Gastroesophageal sphincter (tissue), 4 donors: Measurements from ENCODE around the gene GNAO1. TPM values are rescaled to one million over a fixed set of nuclear protein-coding genes. Genes with fewer than 3 reads are reported as not detected.

Experiments
- ATAC-seq: fragments of 150-250 bp; one replicate; pipeline ENCODE4 v1.9.1; 2016; ENCODE audit warnings: mild to moderate bottlenecking, moderate library complexity
- H3K27ac ChIP-seq, 4 donors: fragments of 200-600 bp; sonication (generic) in 3 of 4; 1 replicate in 3 of 4; 2 replicates in 1 of 4; pipeline ENCODE4 v1.5.1; 2016 to 2019
- H3K27me3 ChIP-seq: fragments of 200-600 bp; sonication (generic); one replicate; pipeline ENCODE4 v1.5.1; 2019
- H3K36me3 ChIP-seq, 2 donors: fragments of 200-600 bp; sonication (generic); one replicate each; pipeline ENCODE4 v1.5.1; 2019; ENCODE audit warnings: control low read depth in 1 of 2
- H3K4me1 ChIP-seq, 3 donors: fragments of 200-600 bp; sonication (generic); 1 replicate in 2 of 3; 2 replicates in 1 of 3; pipeline ENCODE4 v1.5.1; 2016 to 2019; ENCODE audit warnings: control low read depth in 2 of 3
- H3K4me3 ChIP-seq, 2 donors: fragments of 200-600 bp; sonication (generic); one replicate each; pipeline ENCODE4 v1.5.1; 2019; ENCODE audit warnings: mild to moderate bottlenecking in 1 of 2, moderate library complexity in 1 of 2
- H3K9me3 ChIP-seq, 3 donors: fragments of 200-600 bp; sonication (generic); one replicate each; pipeline ENCODE4 v1.5.1; 2017 to 2019; ENCODE audit warnings: control low read depth in 2 of 3
- EP300 ChIP-seq: sonication (generic); formaldehyde crosslinking; IDR thresholded peaks from one replicate; pipeline ENCODE4 v1.6.1; 2017; ENCODE audit warnings: antibody characterized with exemption, mild to moderate bottlenecking
- POLR2A ChIP-seq, 2 donors: fragments of 450-650 bp; IDR thresholded peaks; one replicate each; pipeline ENCODE4 v1.6.1; 2017; ENCODE audit warnings: antibody characterized with exemption in 2 of 2, mild to moderate bottlenecking in 2 of 2, moderate library complexity in 1 of 2
- POLR2AphosphoS5 ChIP-seq: sonication (generic); formaldehyde crosslinking; IDR thresholded peaks from one replicate; pipeline ENCODE4 v1.6.1; 2017; ENCODE audit warnings: antibody characterized with exemption
- WGBS, 2 donors: methylation state at CpG; one replicate each; pipeline ENCODE4 v1.1.5; 2018; ENCODE audit warnings: low coverage in 1 of 2; 5-methylcytosine and 5-hydroxymethylcytosine counted together
- total RNA-seq, 4 donors: library from RNA; depleted of rRNA; stranded (reverse); fragments of >200 nt; gene quantifications; one replicate each; pipeline ENCODE4 v1.1.0, GENCODE V29; 2016
- TF ChIP-seq, protein P1 (sequence below), 4 experiments: fragments of 200-600 bp in 2 of 4; fragments of 450-650 bp in 2 of 4; sonication (generic) in 1 of 4; IDR thresholded peaks; one replicate each; pipeline ENCODE4 v1.5.1; 2017 to 2019; ENCODE audit warnings: antibody characterized with exemption in 4 of 4, mild to moderate bottlenecking in 2 of 4, moderate library complexity in 2 of 4

The GNAO1 gene
- total RNA-seq, 4 donors from 2014 or later: 3.4 to 21.0 (median 11.0) TPM

- 100% methylated on average over 4 of the region's 6 CpGs; no CpG with 5 or more reads in 1 of the 2 donors for WGBS, 2 donors
- no peaks in the 10 kb centered on the region for H3K27me3 ChIP-seq
- peaks cover 0 to 29% (median 0%) of the 10 kb centered on the region in 3 donors for H3K4me1 ChIP-seq
Measured at GRCh38 chr16:56303880-56304279, 112.6 kb downstream of the GNAO1 start.

GRCh38 chr16:56305956-56306565 lies 114.8 kb downstream of the GNAO1 start:
- no CpG with 5 or more reads among the region's 9 CpGs for WGBS, 2 donors
- no peaks in the 10 kb centered on the region for H3K36me3 ChIP-seq

More at GRCh38 chr16:56303880-56304279, 112.6 kb downstream of the GNAO1 start:
- TF ChIP-seq POLR2AphosphoS5 (no peak), POLR2A (IDR thresholded peaks at IDR 0.05) (no peak), EP300 (no peak)
- TF ChIP-seq, protein P1, sequence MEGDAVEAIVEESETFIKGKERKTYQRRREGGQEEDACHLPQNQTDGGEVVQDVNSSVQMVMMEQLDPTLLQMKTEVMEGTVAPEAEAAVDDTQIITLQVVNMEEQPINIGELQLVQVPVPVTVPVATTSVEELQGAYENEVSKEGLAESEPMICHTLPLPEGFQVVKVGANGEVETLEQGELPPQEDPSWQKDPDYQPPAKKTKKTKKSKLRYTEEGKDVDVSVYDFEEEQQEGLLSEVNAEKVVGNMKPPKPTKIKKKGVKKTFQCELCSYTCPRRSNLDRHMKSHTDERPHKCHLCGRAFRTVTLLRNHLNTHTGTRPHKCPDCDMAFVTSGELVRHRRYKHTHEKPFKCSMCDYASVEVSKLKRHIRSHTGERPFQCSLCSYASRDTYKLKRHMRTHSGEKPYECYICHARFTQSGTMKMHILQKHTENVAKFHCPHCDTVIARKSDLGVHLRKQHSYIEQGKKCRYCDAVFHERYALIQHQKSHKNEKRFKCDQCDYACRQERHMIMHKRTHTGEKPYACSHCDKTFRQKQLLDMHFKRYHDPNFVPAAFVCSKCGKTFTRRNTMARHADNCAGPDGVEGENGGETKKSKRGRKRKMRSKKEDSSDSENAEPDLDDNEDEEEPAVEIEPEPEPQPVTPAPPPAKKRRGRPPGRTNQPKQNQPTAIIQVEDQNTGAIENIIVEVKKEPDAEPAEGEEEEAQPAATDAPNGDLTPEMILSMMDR (IDR thresholded peaks at IDR 0.05): no peak
- no peaks in the 10 kb centered on the region for H3K36me3 ChIP-seq
- H3K4me3 ChIP-seq: no peak overlapping the region
- H3K27ac ChIP-seq: no peak overlapping the region
- no peaks in the 10 kb centered on the region for H3K9me3 ChIP-seq
- ATAC-seq: no peak

GRCh38 chr16:56306690-56307533 lies 115.6 kb downstream of the GNAO1 start:
- 73 to 76% methylated on average over 7 to 8 of the region's 16 CpGs for WGBS, 2 donors
- no peaks in the 10 kb centered on the region for H3K27me3 ChIP-seq
- no peaks in the 10 kb centered on the region for H3K36me3 ChIP-seq
- no peak for ATAC-seq
- H3K9me3 ChIP-seq: no peaks in the 10 kb centered on the region
- TF ChIP-seq, protein P1 (IDR thresholded peaks at IDR 0.05): no peak
- TF ChIP-seq EP300: no peak
- no peak for TF ChIP-seq POLR2AphosphoS5
- no peak for TF ChIP-seq POLR2A (IDR thresholded peaks at IDR 0.05)
- no peak overlapping the region for H3K4me3 ChIP-seq
- H3K4me1 ChIP-seq: peaks cover 0 to 4% (median 0%) of the 10 kb centered on the region in 3 donors
- no peak overlapping the region for H3K27ac ChIP-seq

More at GRCh38 chr16:56305956-56306565, 114.8 kb downstream of the GNAO1 start:
- TF ChIP-seq POLR2A (IDR thresholded peaks at IDR 0.05) (no peak), EP300 (no peak), POLR2AphosphoS5 (no peak)
- TF ChIP-seq, protein P1 (IDR thresholded peaks at IDR 0.05): no peak
- H3K27ac ChIP-seq: no peak overlapping the region
- H3K9me3 ChIP-seq: no peaks in the 10 kb centered on the region
- H3K4me1 ChIP-seq: peaks cover 0 to 7% (median 0%) of the 10 kb centered on the region in 3 donors
- ATAC-seq: no peak
- H3K4me3 ChIP-seq: no peak overlapping the region
- no peaks in the 10 kb centered on the region for H3K27me3 ChIP-seq

DNA sequence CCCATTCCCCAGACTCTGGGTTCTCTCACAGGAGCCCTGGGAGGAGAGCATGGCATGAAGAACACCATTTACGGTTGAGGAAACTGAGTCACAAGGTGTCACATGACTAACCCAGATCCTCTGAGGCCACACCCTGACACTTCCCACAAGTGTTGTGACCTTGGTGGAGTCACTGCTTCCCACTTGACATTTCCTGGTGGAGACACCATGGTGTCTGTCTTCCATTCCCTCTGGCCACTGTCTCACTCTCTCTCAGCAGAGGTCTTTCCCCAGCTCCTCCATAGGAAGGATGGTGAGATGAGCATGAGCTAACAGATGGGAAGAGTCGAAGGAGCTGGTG lies 116.2 kb downstream of the GNAO1 start:
- Histone ChIP-seq H3K36me3 (no peaks in the 10 kb centered on the region), H3K4me3 (no peak overlapping the region), H3K9me3 (no peaks in the 10 kb centered on the region), H3K4me1 (peaks cover 0 to 4% (median 0%) of the 10 kb centered on the region in 3 donors), H3K27ac (no peak overlapping the region), H3K27me3 (no peaks in the 10 kb centered on the region)
- 83% methylated on average over 1 of the region's 2 CpGs; no CpG with 5 or more reads in 1 of the 2 donors for WGBS, 2 donors
- no peak for ATAC-seq
- no peak for TF ChIP-seq EP300

DNA sequence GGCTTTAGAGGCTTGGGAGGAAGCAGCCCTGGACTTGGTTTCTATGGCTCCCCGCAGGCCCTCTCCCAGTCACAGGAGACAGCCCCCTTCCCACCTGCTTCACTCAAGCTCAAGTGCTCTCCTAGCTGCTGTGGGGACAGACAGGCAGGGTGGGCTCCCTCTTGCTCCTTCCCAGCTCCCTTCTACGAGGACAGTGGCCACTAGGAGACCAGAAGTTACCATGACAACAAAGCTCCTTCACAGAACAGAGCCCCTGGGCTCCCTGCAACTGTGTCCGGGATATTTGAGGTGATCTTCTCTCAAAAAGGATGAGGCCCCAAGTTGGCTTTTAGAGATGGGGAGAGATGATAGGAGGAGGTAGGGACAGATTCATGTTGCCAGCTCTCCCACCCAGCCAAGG lies 117.7 kb downstream of the GNAO1 start:
- TF ChIP-seq EP300 (no peak), POLR2A (IDR thresholded peaks at IDR 0.05) (no peak), POLR2AphosphoS5 (no peak)
- TF ChIP-seq, protein P1 (IDR thresholded peaks at IDR 0.05): no peak
- Histone ChIP-seq H3K4me3 (no peak overlapping the region), H3K27me3 (no peaks in the 10 kb centered on the region), H3K27ac (no peak overlapping the region), H3K9me3 (no peaks in the 10 kb centered on the region), H3K4me1 (peaks cover 0 to 4% (median 0%) of the 10 kb centered on the region in 3 donors), H3K36me3 (no peaks in the 10 kb centered on the region)
- WGBS, 2 donors: 80 to 100% methylated on average over 1 of the region's 3 CpGs
- ATAC-seq: no peak
